ENCODE data around the gene GNB1L. TPM values are rescaled to one million over a fixed set of nuclear protein-coding genes. Genes with fewer than 3 reads are reported as not detected.

GNB1L gene
- total RNA-seq, 1 experiment from 2014 or later = 10.3 TPM

DNA sequence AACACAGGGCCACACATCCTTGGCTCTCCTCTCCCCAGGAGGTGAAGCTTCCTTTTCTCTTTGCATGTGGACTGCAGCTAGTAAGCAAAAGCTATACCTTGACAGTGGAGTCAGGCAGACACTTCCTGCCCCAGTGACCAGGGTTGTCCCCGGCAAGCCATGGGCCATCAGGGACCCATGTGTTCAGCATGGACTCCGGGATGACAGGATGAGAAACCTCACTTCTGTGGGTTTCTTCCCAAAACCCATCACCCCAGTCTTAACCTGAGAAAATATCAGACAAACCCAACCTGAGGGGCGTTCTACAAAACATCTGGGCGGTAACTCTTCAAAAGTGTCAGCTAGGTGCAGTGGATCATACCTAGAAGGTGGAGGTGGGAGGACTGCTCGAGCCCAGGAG, 40.2 kb downstream of the GNB1L start:
- Histone ChIP-seq H3K79me2 (ENCODE audit: low read depth) (no peaks in the 10 kb centered on the region), H3K4me3 (no peak overlapping the region), H2AFZ (no peak overlapping the region), H3K4me1 (replicated peaks; ENCODE audit: insufficient read depth) (no peaks in the 10 kb centered on the region), H3K9me2 (ENCODE audit: insufficient read depth) (no peaks in the 10 kb centered on the region), H3K27ac (no peak overlapping the region), H3F3A (ENCODE audit: insufficient read depth, low read depth) (no peaks in the 10 kb centered on the region), H4K20me1 (ENCODE audit: insufficient read depth) (no peaks in the 10 kb centered on the region), H3K9me3 (ENCODE audit: insufficient read depth, low read depth) (no peaks in the 10 kb centered on the region), H3K4me2 (no peak overlapping the region), H3K36me3 (ENCODE audit: low read depth) (no peaks in the 10 kb centered on the region), H3K27me3 (ENCODE audit: insufficient read depth, low read depth) (no peaks in the 10 kb centered on the region)
- ChIA-PET CTCF (no interaction called here), POLR2A (ENCODE audit: unreplicated experiment) (no interaction called here)
- intact Hi-C loops (cut with micrococcal nuclease; ENCODE audit: unreplicated experiment) = no loop called here
- no peak for TF ChIP-seq EZH2 (IDR thresholded peaks at IDR 0.05; ENCODE audit: low read depth)
- TF ChIP-seq, protein P1, sequence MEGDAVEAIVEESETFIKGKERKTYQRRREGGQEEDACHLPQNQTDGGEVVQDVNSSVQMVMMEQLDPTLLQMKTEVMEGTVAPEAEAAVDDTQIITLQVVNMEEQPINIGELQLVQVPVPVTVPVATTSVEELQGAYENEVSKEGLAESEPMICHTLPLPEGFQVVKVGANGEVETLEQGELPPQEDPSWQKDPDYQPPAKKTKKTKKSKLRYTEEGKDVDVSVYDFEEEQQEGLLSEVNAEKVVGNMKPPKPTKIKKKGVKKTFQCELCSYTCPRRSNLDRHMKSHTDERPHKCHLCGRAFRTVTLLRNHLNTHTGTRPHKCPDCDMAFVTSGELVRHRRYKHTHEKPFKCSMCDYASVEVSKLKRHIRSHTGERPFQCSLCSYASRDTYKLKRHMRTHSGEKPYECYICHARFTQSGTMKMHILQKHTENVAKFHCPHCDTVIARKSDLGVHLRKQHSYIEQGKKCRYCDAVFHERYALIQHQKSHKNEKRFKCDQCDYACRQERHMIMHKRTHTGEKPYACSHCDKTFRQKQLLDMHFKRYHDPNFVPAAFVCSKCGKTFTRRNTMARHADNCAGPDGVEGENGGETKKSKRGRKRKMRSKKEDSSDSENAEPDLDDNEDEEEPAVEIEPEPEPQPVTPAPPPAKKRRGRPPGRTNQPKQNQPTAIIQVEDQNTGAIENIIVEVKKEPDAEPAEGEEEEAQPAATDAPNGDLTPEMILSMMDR (conservative IDR thresholded peaks at IDR 0.05) = no peak
- DNase-seq = no peak
- no TSS peak for BruUV-seq (replicated peaks)

DNA sequence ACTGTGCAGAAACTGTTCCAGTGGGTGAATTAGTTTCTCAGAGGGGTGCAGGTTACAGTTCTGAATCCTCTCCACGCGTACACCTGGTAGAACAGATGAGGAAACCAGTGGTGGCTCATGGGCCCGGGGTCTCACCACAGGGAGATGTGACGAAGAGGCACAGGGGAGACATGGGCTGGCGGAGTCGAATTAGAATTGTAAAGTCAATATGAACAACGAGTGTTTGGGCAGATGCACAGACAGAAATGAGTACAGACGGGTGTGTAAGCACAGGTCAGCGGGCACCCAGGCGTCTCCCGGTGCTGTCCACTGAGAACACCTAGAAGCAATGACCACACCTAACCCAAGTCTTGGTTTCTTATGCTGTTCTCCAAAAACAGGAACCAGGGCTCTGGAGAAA, 41.8 kb downstream of the GNB1L start:
- BruUV-seq (replicated peaks) = no TSS peak
- Histone ChIP-seq H2AFZ (no peak overlapping the region), H3K4me2 (no peak overlapping the region), H3K9me2 (ENCODE audit: insufficient read depth) (no peaks in the 10 kb centered on the region), H3K79me2 (ENCODE audit: low read depth) (no peaks in the 10 kb centered on the region), H3K4me1 (replicated peaks; ENCODE audit: insufficient read depth) (no peaks in the 10 kb centered on the region), H3F3A (ENCODE audit: insufficient read depth, low read depth) (no peaks in the 10 kb centered on the region), H4K20me1 (ENCODE audit: insufficient read depth) (no peaks in the 10 kb centered on the region), H3K9me3 (ENCODE audit: insufficient read depth, low read depth) (no peaks in the 10 kb centered on the region), H3K36me3 (ENCODE audit: low read depth) (no peaks in the 10 kb centered on the region), H3K4me3 (no peak overlapping the region), H3K27me3 (ENCODE audit: insufficient read depth, low read depth) (no peaks in the 10 kb centered on the region), H3K27ac (no peak overlapping the region)
- POLR2A ChIA-PET (ENCODE audit: unreplicated experiment) = no interaction called here
- CTCF ChIA-PET = no interaction called here
- TF ChIP-seq EZH2 (IDR thresholded peaks at IDR 0.05; ENCODE audit: low read depth) = no peak
- TF ChIP-seq, protein P1 (conservative IDR thresholded peaks at IDR 0.05) = no peak
- intact Hi-C loops (cut with micrococcal nuclease; ENCODE audit: unreplicated experiment) = no loop called here
- DNase-seq = no peak

DNA sequence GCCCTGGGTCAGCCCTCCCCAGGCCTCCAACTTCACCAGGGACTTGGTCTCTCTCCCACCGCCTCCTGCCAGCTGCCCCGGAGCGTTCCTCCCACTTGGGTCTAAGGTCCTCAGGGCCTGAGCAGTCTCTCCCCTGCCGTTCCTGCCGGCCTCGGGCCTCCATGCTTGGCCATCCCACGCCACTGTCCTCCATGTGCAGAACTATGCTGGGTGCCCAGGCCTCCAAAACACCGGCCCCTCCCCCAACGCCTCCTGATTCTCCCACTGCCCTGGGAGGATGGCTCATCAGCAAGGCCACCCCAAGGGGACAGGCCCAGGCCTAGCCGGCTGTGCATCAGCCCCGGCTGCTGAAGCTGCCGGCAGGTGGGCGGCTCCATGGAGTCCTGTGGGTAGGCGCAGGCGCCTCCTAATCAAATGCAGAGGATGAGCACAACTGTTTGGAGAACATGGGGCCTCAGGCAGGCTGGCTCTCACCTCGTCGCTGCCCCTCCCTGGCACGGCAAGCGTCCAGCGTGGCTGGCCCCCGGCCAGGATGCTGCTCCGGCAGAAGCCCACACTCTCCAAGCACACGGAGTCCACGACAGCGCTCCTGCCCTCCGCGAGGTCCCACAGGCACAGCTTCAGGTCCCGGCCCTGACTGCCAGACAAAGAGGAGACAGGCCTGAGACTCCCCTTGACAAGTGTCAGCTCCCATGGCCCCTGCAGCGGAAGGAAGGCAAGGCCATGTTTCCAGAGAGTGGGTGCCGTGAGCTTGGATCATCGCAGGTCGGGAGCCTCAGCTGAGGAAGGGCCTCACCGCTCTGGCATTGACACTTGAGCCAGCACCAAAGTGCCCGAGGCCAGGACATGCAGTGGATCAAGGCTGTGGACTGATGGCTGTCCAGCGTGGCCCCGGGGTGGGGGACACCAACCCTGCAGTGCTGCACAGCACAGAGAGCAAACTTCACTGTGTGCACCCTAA, 42.6 kb downstream of the GNB1L start:
- Histone ChIP-seq H3K9me3 (ENCODE audit: insufficient read depth, low read depth) (no peaks in the 10 kb centered on the region), H3K27ac (no peak overlapping the region), H3K79me2 (ENCODE audit: low read depth) (no peaks in the 10 kb centered on the region), H2AFZ (no peak overlapping the region), H3K36me3 (ENCODE audit: low read depth) (no peaks in the 10 kb centered on the region), H3K9me2 (ENCODE audit: insufficient read depth) (no peaks in the 10 kb centered on the region), H4K20me1 (ENCODE audit: insufficient read depth) (no peaks in the 10 kb centered on the region), H3K4me2 (no peak overlapping the region), H3K4me3 (no peak overlapping the region), H3K4me1 (replicated peaks; ENCODE audit: insufficient read depth) (peaks cover 5% of the 10 kb centered on the region), H3F3A (ENCODE audit: insufficient read depth, low read depth) (peaks cover 2% of the 10 kb centered on the region; the same call in 1 of the 2 replicates), H3K27me3 (ENCODE audit: insufficient read depth, low read depth) (no peaks in the 10 kb centered on the region)
- intact Hi-C loops (cut with micrococcal nuclease; ENCODE audit: unreplicated experiment) = no loop called here
- ChIA-PET CTCF (no interaction called here), POLR2A (ENCODE audit: unreplicated experiment) (no interaction called here)
- no peak for DNase-seq
- no TSS peak for BruUV-seq (replicated peaks)
- TF ChIP-seq, protein P1 (conservative IDR thresholded peaks at IDR 0.05) = no peak
- no peak for TF ChIP-seq EZH2 (IDR thresholded peaks at IDR 0.05; ENCODE audit: low read depth)
